HG02970 (cell line): ENCODE measurements around the gene LRRC25.
"Not testable (repeated sequence)": the region's sequence is repeated elsewhere in the genome, so short reads cannot be mapped to it uniquely, and the experiment has no call there.

Experiments
- ATAC-seq: cut with Tn5 transposase; IDR thresholded peaks from one replicate; pipeline ENCODE4 v1.9.1; 2021; ENCODE audit warnings: mild to moderate bottlenecking, moderate library complexity, moderate number of reproducible peaks; ENCODE audit not compliant: unreplicated experiment, low FRiP score

The LRRC25 gene

DNA sequence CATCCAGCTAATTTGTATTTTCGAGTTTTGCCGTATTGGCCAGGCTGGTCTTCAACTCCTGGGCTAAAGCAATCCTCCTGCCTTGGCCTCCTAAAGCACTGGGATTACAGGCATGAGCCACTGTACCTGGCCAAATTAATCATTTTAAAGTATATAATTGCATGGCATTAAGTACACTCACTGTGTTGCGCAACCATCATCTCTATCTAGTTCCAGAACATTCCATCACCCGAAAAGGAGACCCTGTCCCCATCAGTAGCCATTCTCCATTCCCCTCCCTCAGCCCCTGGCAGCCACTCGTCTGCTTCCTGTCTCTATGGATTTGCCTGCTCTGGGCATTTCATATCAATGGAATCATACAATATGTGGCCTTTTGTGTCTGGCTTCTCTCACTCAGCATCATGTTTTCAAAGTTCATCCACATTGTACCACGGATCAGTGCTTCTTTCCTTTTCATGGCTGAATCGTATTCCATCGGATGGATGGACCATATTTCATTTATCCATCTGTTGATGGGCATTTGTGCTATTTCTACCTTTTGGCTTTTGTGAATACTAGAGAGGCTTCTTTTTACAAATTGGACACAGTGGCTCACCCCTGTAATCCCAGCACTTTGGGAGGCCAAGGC lies 43.9 kb downstream of the LRRC25 start:
- no peak for ATAC-seq

DNA sequence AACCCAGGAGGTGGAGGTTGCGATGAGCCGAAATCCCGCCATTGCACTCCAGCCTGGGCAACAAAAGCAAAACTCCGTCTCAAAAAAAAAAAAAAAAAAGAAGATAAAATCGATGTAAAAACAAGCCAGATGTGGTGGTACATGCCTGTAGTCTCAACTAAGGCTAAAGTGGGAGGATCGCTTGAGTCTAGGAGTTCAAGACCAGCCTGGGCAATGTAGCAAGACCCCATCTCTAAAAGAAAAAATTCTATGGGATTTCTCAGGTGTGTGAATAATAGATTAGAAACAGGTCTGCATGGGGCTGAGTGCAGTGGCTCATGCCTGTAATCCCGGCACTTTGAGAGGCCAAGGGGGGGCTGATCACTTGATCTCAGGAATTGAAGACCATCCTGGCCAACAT lies 45.9 kb downstream of the LRRC25 start:
- no peak for ATAC-seq

DNA sequence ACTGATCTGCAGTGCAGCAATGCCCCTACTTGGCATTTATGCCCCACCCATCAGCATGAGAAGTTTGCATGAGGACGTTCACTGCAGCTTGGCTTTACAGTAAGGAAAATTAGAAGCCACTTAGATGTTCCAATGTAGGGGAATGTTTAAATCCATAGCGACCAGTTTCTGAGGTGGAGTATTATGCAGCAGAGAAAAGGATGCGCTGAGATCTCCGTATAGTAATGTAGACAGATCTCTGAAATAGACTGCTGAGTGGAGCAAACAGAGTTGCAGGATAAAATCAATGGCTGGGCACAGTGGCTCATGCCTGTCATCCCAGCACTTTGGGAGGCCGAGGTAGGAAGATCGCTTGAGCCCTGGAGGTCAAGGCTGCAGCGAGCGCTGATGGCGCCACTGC lies 46.9 kb downstream of the LRRC25 start:
- no peak for ATAC-seq

DNA sequence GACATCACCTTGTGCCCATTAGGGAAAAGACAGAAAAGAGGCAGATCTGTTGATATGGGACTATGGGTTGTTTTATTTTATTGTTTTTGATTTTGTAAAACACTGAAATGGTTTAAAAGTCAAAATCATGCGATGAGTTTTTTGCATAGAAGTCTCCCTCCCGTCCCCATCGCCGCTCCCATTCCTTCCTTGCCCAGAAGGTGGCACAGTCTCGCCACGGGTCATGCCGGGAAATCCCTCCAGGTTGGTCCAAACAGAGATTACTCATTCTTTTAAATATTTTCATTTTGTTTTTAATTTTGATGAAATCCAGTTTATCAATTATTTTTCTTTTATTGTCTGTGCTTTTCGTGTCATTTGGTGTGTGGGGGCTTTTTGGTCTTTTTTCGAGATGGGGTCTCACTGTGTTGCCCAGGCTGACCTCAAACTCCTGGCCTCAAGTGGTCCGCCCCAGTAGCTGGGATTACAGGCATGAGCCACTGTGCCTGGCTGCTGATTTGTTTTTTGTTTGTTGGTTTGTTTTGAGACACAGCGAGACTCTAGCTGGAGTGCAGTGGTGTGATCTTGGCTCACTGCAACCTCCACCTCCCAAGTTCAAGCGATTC lies 47.8 kb downstream of the LRRC25 start:
- no peak for ATAC-seq

DNA sequence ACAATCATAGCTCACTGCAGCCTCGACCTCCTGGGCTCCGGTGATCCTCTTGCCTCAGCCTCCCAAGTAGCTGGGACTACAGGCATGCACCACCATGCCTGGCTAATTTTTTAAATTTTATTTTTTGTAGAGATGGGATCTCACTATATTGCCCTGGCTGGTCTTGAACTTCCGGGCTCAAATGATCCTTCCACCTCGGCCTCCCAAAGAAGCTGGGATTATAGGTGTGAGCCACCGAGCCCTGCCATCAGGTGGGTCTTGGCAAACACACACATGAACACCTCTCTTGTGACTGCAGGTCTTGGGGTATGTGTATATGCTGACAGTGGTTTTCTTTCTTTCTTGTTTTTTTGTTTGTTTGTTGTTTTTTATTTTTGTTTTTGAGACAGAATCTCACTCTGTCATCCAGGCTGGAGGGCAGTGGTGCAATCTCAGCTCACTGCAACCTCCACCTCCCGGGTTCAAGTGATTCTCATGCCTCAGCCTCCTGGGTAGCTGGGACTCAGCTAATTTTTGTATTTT lies 48.5 kb downstream of the LRRC25 start:
- not testable (repeated sequence) for ATAC-seq

DNA sequence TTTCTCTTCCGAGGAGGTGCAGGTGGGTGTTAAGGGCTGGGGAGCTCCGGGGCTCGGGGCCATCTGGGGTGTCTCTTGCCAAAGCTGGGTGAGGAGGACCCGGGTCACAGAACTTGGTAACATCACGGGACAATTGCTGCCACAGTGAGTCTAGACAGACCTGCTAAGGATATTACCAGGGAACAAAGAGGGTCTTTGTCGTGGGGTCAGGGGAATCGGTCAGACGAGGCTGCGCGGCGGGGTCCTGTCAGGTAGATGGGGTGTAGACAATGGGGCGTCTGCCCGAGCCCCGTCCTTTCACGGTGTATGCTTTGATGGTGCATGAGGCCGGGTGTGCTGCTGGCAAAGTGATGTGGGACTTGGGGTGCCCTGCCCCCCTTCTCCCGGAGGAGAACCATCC lies 49.3 kb downstream of the LRRC25 start:
- ATAC-seq, result no peak

DNA sequence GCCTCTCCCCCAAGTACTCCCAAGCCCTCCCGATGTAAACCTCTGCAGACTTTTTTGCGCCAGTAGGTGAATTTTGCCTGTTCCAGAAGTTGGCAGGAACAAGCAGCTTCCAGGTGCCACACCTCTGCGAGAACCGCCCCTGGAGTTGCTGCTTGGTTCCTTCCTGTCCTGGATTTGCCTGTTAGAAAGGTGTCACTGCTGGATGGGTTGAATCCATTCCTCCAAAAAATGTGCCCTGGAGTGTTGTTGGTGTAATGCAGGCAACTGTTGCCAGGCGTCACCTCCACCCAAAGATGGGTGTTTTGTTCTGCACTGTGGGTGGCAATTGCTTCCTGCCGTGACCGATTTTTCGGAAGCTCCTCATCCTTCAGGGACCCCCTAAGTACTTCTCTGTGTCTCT lies 51.3 kb downstream of the LRRC25 start:
- ATAC-seq, result no peak

DNA sequence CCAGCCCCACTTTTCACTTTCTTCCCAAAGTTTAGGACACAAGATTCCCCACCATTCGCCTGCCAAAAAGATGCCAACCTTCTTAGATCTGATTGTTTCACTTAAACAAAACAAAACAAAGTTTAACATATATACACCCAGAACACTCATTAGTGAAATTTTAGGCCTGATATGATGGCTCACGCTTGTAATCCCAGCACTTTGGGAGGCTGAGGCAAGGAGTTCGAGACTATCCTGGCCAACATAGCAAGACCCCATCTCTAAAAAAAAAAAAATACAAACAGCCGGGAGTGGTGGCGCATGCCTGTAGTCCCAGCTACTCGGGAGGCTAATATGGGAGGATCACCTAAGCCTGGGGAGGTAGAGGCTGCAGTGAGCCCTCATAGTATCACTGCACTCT lies 52.1 kb downstream of the LRRC25 start:
- no peak for ATAC-seq

DNA sequence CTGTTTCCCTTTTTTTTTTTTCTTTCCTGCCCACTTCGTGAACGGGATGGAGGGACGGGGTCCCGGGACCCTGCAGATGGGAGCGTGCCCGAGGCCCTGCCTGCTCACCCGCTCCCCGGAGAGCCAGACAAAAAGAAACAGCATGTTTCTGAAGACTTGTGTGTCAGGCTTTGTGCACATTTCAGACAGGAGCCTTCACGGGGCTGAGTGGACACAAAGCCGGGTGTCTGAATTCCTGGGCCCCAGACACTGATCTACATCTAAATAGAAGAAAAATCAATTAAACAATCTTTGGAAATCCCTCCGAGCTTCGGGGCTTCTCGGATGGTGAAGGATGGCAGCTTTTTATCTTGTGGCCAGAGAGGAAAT lies 52.9 kb downstream of the LRRC25 start:
- no peak for ATAC-seq

DNA sequence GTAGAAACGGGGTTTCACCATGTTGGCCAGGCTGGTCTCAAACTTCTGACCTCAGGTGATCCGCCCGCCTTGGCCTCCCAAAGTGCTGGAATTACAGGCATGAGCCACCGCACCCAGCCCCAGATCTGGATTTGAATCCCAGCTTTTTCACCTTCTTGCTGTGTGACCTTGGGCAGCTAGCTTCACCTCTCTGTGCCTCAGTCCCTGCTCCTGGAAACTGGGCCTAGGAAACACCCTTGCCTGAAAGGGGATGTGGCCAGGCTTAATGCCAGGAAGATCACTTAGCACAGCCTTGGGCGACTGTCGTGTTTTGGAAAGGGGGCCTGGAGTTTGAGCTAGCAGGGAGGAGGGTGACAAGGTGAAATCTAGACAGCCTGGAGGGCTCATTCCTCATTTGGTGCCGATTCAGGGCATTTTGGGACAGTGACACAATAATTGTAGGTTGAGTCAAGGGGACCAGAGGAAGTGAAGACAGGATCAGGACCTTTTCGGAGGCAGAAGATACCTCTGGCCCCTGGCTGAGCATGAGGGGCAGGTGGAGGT lies 55.3 kb downstream of the LRRC25 start:
- ATAC-seq, result no peak
